ENCODE measurements around the gene DTNBP1. TPM values are rescaled to one million over a fixed set of nuclear protein-coding genes. Genes with fewer than 3 reads are reported as not detected.

The DTNBP1 gene
- total RNA-seq, 1 experiment from 2014 or later, result 28.2 TPM

- CTCF ChIA-PET, result no interaction called here
- Histone ChIP-seq H3K4me1 (ENCODE audit: insufficient read depth, low read length, poor library complexity, severe bottlenecking) (no peaks in the 10 kb centered on the region), H3K27me3 (replicated peaks; ENCODE audit: insufficient read depth, low read depth, low read length, poor library complexity) (peaks cover 2% of the 10 kb centered on the region), H3K27ac (ENCODE audit: low read depth, low read length, poor library complexity, severe bottlenecking) (no peak overlapping the region), H3K9me3 (ENCODE audit: low read depth, low read length, poor library complexity, severe bottlenecking) (no peaks in the 10 kb centered on the region), H3K4me3 (ENCODE audit: low read depth, low read length, poor library complexity, severe bottlenecking) (no peak overlapping the region), H3K36me3 (ENCODE audit: insufficient read depth, low read length, poor library complexity, severe bottlenecking) (no peaks in the 10 kb centered on the region)
- POLR2A ChIA-PET (ENCODE audit: low non-redundant PET), result no interaction called here
- no peak for TF ChIP-seq CTCF (conservative IDR thresholded peaks at IDR 0.05; ENCODE audit: low read depth, low read length)
- no peak for TF ChIP-seq EZH2 (IDR thresholded peaks at IDR 0.05; ENCODE audit: borderline replicate concordance, low read depth, low read length, poor library complexity, severe bottlenecking)
- no TSS peak for BruUV-seq (replicated peaks)
- intact Hi-C loops (cut with micrococcal nuclease; ENCODE audit: unreplicated experiment), result no loop called here
- DNase-seq (ENCODE audit: low spot score), result no peak
Observed at GRCh38 chr6:15678514-15678913, 15.7 kb upstream of the DTNBP1 start.

GRCh38 chr6:15677822-15678221 is 15.0 kb upstream of the DTNBP1 start:
- no peaks in the 10 kb centered on the region for H3K36me3 ChIP-seq (ENCODE audit: insufficient read depth, low read length, poor library complexity, severe bottlenecking)
- intact Hi-C loops (cut with micrococcal nuclease; ENCODE audit: unreplicated experiment), result no loop called here
- no peaks in the 10 kb centered on the region for H3K9me3 ChIP-seq (ENCODE audit: low read depth, low read length, poor library complexity, severe bottlenecking)
- H3K4me3 ChIP-seq (ENCODE audit: low read depth, low read length, poor library complexity, severe bottlenecking), result no peak overlapping the region
- peaks cover 8% of the 10 kb centered on the region for H3K27me3 ChIP-seq (replicated peaks; ENCODE audit: insufficient read depth, low read depth, low read length, poor library complexity)
- DNase-seq (ENCODE audit: low spot score), result no peak
- BruUV-seq (replicated peaks), result no TSS peak
- no peak overlapping the region for H3K27ac ChIP-seq (ENCODE audit: low read depth, low read length, poor library complexity, severe bottlenecking)
- H3K4me1 ChIP-seq (ENCODE audit: insufficient read depth, low read length, poor library complexity, severe bottlenecking), result no peaks in the 10 kb centered on the region
- POLR2A ChIA-PET (ENCODE audit: low non-redundant PET), result no interaction called here
- CTCF ChIA-PET, result interaction anchor here (1.5 kb wide), 1 partner anchor 13 kb away, joined by 4 read pairs; no protein-coding TSS in a partner anchor
- TF ChIP-seq EZH2 (IDR thresholded peaks at IDR 0.05; ENCODE audit: borderline replicate concordance, low read depth, low read length, poor library complexity, severe bottlenecking) (no peak), CTCF (conservative IDR thresholded peaks at IDR 0.05; ENCODE audit: low read depth, low read length) (no peak)

GRCh38 chr6:15675536-15676220 is 12.8 kb upstream of the DTNBP1 start:
- Histone ChIP-seq H3K27ac (ENCODE audit: low read depth, low read length, poor library complexity, severe bottlenecking) (no peak overlapping the region), H3K27me3 (replicated peaks; ENCODE audit: insufficient read depth, low read depth, low read length, poor library complexity) (peaks cover 8% of the 10 kb centered on the region), H3K4me3 (ENCODE audit: low read depth, low read length, poor library complexity, severe bottlenecking) (no peak overlapping the region), H3K36me3 (ENCODE audit: insufficient read depth, low read length, poor library complexity, severe bottlenecking) (no peaks in the 10 kb centered on the region), H3K4me1 (ENCODE audit: insufficient read depth, low read length, poor library complexity, severe bottlenecking) (no peaks in the 10 kb centered on the region), H3K9me3 (ENCODE audit: low read depth, low read length, poor library complexity, severe bottlenecking) (no peaks in the 10 kb centered on the region)
- ChIA-PET POLR2A (ENCODE audit: low non-redundant PET) (no interaction called here), CTCF (no interaction called here)
- intact Hi-C loops (cut with micrococcal nuclease; ENCODE audit: unreplicated experiment), result no loop called here
- DNase-seq (ENCODE audit: low spot score), result no peak
- TF ChIP-seq CTCF (conservative IDR thresholded peaks at IDR 0.05; ENCODE audit: low read depth, low read length) (no peak), EZH2 (IDR thresholded peaks at IDR 0.05; ENCODE audit: borderline replicate concordance, low read depth, low read length, poor library complexity, severe bottlenecking) (no peak)
- BruUV-seq (replicated peaks), result no TSS peak

Measured in A673 (cell line).